NB4 (cell line): Measurements from ENCODE around the gene RUVBL1.

ENCODE experiments used
- MAX ChIP-seq: IDR thresholded peaks from 2 replicates; pipeline ENCODE4 v1.6.1; 2011; ENCODE audit warnings: low read depth, low read length
- TF ChIP-seq, protein P1 (sequence below): IDR thresholded peaks from one replicate; pipeline ENCODE4 v1.5.1; 2012; ENCODE audit warnings: low read depth, low read length

DNA sequence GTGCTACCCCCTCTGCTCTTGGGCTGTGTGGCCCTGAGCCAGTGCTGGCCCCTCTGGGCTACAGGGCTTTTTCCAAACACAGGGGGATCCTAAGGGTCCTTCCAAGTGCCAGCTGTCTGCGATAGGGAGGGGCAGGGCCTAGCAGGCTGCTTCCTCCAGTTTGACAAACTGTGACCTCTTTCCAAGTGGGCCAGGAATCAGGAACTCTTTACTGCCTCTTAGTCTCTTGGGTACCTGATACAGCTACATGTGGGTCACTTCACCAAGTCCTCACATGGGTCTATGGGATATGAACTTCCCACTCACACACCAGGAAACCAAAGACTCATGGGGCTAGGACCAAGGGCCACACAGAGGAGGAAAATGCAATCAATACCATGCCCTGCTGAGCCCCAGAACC lies 45.9 kb downstream of the RUVBL1 start:
- TF ChIP-seq, protein P1, sequence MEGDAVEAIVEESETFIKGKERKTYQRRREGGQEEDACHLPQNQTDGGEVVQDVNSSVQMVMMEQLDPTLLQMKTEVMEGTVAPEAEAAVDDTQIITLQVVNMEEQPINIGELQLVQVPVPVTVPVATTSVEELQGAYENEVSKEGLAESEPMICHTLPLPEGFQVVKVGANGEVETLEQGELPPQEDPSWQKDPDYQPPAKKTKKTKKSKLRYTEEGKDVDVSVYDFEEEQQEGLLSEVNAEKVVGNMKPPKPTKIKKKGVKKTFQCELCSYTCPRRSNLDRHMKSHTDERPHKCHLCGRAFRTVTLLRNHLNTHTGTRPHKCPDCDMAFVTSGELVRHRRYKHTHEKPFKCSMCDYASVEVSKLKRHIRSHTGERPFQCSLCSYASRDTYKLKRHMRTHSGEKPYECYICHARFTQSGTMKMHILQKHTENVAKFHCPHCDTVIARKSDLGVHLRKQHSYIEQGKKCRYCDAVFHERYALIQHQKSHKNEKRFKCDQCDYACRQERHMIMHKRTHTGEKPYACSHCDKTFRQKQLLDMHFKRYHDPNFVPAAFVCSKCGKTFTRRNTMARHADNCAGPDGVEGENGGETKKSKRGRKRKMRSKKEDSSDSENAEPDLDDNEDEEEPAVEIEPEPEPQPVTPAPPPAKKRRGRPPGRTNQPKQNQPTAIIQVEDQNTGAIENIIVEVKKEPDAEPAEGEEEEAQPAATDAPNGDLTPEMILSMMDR, result no peak
- no peak for TF ChIP-seq MAX
